ENCODE results near the gene LY6G6D.
A peak's percentile ranks its signal among the peaks of the same experiment; 100 is the strongest.
"Not testable (repeated sequence)": the region's sequence is repeated elsewhere in the genome, so short reads cannot be mapped to it uniquely, and the experiment has no call there.

LY6G6D gene

GRCh38 chr6:31692886-31693285 lies 22.3 kb upstream of the LY6G6D start:
- no peak for DNase-seq

GRCh38 chr6:31693535-31693934 lies 21.6 kb upstream of the LY6G6D start:
- no peak for DNase-seq

- no peak for DNase-seq
Observed at GRCh38 chr6:31697555-31697954, 17.6 kb upstream of the LY6G6D start.

GRCh38 chr6:31700740-31701401 lies 14.3 kb upstream of the LY6G6D start:
- DNase-seq = no peak

GRCh38 chr6:31701666-31702404 lies 13.3 kb upstream of the LY6G6D start:
- DNase-seq = no peak

GRCh38 chr6:31702405-31702818 lies 12.7 kb upstream of the LY6G6D start:
- DNase-seq = no peak

GRCh38 chr6:31702819-31703716 lies 12.1 kb upstream of the LY6G6D start, which contains the start of gene ABHD16A:
ABHD16A (minus strand) TSS chr6:31703324; CDS start chr6:31703281, 43 bp downstream.
- peak; percentile 93 for DNase-seq

- DNase-seq = no peak
Observed at GRCh38 chr6:31705931-31706330, 9.2 kb upstream of the LY6G6D start.

GRCh38 chr6:31706599-31706998 lies 8.5 kb upstream of the LY6G6D start, which contains the start of gene LY6G6F:
LY6G6F (plus strand) TSS chr6:31706866; CDS start chr6:31706907, 41 bp downstream.
- DNase-seq = no peak

- DNase-seq = no peak
Observed at GRCh38 chr6:31707701-31708100, 7.4 kb upstream of the LY6G6D start.

GRCh38 chr6:31708224-31708623 lies 6.9 kb upstream of the LY6G6D start:
- no peak for DNase-seq

GRCh38 chr6:31709157-31709556 lies 6.0 kb upstream of the LY6G6D start:
- DNase-seq = not testable (repeated sequence)

GRCh38 chr6:31710523-31711219 lies 4.5 kb upstream of the LY6G6D start:
- DNase-seq = no peak

GRCh38 chr6:31711233-31711632 lies 3.9 kb upstream of the LY6G6D start:
- DNase-seq = no peak

- no peak for DNase-seq
Observed at GRCh38 chr6:31712296-31712695, 2.9 kb upstream of the LY6G6D start.

GRCh38 chr6:31713465-31713864 lies 1.7 kb upstream of the LY6G6D start:
- no peak for DNase-seq

GRCh38 chr6:31713991-31714684 lies 1.0 kb upstream of the LY6G6D start:
- peak; percentile 95 for DNase-seq

- no peak for DNase-seq
Observed at GRCh38 chr6:31717499-31718222, 2.5 kb downstream of the LY6G6D start.

GRCh38 chr6:31718265-31718664 lies 3.1 kb downstream of the LY6G6D start:
- no peak for DNase-seq

GRCh38 chr6:31719001-31719400 lies 3.9 kb downstream of the LY6G6D start:
- DNase-seq = no peak

- no peak for DNase-seq
Observed at GRCh38 chr6:31720196-31720770, 5.1 kb downstream of the LY6G6D start.

Measured in NCI-H2227 treated with DMSO at 0.1 percent for 48 hours (cell line).